GM21737 (cell line): ENCODE results near the gene SEMA6D.
"Not testable (repeated sequence)": the region's sequence is repeated elsewhere in the genome, so short reads cannot be mapped to it uniquely, and the experiment has no call there.

Source experiments
- ATAC-seq: cut with Tn5 transposase; IDR thresholded peaks from one replicate; pipeline ENCODE4 v1.9.1; 2021; ENCODE audit warnings: mild to moderate bottlenecking, moderate library complexity; ENCODE audit not compliant: unreplicated experiment

The SEMA6D gene

DNA sequence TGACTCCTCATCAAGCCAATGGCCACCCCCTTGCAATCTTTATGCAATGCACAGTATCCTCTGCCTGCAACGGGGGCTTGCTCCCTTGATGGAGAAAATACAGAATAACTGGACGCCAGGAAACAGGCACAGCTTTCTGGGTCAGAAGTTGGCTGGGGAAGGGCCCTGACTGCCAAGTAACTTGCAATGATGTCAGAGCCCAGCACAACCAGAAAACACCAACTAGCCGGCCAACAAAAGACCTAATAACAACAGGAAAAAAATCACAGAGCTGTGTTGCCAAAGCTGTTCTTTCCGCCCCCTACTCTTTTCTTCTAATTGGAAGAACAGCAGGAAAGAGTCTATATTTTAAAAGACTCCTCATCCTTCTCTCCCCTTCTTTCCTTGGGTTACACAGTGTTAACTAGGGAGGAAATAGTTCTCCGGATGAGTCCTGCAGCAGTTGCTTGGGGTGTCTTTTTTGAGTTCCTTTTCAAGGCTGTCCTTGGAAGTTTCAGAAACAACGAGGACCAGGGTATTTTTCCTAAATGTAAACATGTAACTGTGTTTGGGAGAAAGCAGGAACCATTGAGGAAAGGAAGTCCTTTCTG, 1.4 kb upstream of the SEMA6D start:
- no peak for ATAC-seq

- no peak for ATAC-seq
These were observed 789 bp upstream of the SEMA6D start for GRCh38 chr15:47716516-47716915.

DNA sequence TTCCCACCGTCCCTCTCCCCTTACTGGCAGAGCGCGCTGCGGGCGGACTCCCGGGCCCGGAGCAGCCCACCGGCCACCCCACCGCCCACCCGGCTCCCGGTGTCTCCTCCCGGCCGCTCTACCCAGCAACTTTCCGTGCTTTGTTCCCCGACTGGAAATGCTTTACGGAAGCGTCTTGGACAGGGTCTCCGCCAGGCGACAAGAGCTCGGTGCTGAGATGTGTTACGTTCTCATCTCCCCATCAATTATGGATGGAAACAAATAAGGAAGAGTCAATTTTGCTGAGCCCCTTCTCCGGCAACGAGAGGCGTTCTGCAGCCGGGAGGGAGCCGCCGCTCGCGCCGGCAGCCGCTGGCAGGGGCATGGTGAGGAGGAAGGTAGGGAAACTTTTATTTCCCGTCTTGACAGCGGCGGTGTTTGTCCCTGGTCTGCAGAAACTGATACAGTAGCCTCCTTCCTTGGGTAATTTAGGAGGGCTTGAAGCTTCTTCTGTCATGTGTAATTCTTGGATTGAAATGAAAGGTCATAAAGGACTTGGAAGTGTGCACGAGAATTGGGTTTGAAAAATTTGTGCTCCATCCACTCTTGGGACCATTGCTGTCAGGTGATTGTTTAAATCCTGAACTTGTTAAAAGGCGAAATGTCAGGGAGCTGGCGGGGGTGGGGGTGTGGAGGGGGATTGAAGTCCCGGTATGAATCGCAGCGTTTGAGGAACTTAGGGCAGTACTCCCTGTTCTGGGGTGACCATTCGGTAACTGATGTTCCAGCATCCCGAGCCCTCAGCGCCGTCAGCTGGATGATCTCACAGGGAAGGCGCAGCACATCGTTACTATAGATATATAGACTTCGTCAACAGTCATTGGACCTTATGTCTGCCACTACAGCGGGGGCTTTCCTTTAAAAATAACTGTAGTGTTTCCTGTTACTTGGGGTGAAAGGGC, 1.5 kb downstream of the SEMA6D start:
- ATAC-seq, result no peak

GRCh38 chr15:47719730-47720129, 2.4 kb downstream of the SEMA6D start:
- ATAC-seq, result no peak

DNA sequence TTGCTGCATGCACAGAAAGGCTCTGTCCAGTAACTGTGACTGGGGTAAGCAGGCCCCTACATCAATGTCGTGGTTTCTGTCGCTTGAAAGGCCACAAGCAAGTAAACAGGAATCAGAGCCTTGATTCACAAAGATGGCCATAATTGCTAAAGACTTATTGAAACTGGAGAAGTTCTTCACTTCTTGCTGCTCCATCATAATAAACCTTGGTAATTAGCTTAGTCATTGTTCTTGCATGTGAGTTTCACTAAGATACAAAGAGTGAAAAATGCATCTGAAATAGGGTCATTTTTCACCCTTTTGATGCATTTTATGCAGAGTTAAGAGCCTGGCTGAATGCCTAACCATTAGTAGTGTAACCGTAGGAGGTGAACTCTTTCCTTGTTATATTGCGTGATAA, 3.2 kb downstream of the SEMA6D start:
- ATAC-seq, result no peak

DNA sequence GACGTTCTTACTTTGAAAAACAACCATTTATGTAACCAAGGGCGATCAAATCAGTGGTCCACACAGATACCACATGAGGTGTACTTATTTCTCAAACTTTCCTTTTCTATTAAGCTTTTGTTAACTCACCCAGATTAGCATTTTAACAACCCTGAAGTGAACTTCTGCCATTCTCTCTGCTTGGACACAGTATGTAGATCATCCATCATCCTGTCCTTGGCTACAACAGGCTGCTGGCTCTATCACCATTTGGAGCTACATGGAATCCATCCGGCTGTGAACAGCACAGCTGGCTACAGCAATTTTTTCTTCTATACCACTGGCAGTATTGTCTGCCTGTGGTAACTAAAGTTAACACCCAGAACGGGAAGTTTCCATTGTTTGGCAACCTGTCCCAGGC, 4.4 kb downstream of the SEMA6D start:
- no peak for ATAC-seq

DNA sequence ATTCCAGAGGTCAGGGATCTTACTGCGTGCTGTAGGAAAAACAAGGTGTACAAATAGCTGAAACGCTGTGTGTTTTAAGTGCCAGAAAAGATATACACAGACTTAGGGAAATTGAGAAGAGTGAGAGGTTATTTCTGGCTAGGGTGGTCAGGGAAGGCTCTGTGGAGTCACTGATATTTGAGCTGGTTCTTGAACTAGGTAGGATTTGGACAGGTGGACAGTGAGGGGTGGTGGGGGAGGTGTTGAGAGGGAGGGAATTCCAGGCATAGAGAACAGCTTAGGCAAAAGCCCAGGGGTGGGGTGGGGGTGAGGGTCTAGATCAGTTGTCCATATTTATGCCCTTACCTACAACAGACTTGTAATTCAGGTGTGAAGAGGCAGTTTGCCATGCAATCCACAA, 7.0 kb downstream of the SEMA6D start:
- ATAC-seq, result no peak

- ATAC-seq, result no peak
These were observed 7.7 kb downstream of the SEMA6D start for GRCh38 chr15:47725051-47725450.

GRCh38 chr15:47725906-47726305, 8.6 kb downstream of the SEMA6D start:
- no peak for ATAC-seq

DNA sequence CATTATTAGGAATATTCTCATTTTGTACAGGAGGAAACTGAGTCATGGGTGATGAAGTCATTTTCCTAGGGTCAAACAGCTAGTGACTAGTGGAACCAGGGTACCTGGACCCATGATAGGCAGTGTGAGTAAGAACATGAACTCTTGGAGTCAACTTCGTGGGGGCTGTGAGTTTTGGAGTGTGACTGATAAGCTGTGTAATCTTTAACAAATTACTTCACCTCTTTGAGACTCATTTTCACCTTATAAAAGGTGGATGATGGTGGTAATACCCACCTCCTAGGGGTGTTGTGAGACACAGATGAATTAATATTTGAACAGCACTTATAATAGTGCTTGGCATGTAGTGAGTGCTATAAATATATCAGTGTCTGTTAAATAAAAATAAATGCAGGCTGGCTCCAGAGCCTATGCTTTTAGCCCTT, 9.1 kb downstream of the SEMA6D start:
- ATAC-seq, result no peak

DNA sequence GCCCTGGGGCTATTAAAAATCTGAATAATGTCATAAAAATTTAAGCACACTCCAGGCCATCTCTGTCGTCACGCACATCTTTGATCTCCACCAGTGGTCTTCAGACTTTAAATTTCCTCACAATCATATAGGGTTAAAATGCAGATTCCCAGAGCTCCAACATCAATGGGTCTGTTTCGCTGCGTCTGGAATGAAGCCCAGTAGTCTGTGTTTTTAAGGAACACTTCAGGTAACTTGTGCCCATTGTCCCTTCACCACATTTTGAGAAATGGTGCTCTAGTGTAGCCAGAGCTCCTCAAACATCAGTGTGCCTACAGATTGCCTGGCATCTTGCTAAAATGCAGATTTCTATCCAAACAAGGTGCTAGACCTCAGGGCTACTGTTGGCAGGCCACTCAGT, 9.8 kb downstream of the SEMA6D start:
- ATAC-seq, result no peak

DNA sequence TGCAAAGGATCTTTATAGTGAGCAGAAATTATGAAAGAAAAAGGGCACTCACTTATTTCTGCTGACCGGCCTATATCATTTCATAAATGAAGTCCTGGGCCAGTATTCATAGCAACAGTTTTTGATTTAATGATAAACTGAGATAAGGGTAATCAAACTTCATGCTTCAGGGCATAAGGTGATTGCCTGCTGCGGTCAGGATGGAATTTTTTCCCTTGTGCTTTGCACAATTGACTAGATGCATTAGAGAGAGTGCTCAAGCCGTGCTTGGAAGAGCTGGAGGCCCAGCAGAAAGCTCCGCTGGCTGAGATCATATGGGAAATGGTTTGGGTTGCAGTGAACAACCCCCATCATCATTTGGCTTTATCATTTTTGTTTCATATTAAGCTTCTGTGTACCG, 10.4 kb downstream of the SEMA6D start:
- ATAC-seq, result no peak

DNA sequence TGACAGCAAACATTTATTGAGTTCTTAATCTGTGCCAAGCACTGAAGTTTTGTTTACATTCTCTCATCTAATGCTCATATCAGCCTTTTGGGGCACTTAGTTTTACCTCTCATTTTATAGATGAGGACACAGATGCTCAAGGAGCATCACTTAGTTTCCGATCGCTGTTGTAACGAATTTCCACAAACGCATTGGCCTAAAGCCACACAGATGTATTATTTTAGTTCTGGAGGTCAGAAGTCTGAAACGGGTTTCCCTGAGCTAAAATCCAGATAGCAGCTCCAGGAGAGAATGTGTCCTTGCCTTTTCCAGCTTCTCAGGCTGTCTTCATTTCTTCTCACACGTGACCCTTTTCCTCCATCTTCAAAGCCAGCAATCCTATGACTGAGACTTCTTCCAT, 11.1 kb downstream of the SEMA6D start:
- no peak for ATAC-seq

GRCh38 chr15:47728886-47729285, 11.6 kb downstream of the SEMA6D start:
- no peak for ATAC-seq

DNA sequence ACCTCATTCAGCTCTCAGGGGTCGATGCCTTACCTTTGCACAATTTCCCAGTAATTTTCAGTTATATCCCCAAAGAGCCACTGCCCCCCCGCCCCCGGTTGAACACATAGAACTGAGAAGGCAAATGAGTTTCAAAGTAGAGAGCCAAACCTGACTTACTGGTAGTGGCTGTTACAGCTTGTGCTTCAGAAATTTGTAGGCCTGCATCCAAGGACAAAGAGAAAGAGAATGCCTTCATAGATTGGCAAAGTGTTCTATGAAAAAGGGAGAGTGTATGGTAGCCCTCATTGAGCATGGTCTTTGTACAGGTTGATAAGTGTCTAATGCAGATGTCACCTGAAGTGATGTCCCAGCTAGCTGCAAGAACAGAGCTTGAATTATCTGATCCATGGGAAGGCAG, 13.9 kb downstream of the SEMA6D start:
- no peak for ATAC-seq

DNA sequence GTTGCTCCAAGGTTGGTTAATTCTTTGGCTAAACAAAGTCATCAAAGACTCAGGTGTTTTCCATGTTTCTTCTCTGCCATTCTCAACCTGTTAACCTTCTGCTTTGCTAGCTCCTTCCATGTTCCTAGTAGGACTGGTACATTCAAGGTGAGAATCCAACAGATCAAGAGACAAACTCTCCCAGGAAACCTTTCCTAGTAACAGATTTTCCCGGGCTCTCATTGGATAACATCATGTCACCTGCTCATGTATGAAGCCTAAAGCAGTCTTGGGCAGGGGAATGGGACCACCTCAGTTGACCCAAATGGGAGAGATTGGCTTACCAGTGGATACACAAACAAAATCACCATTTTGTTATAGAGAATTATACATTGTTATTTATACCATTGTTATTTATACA, 14.9 kb downstream of the SEMA6D start:
- ATAC-seq, result no peak

- ATAC-seq, result no peak
These were observed 15.8 kb downstream of the SEMA6D start for GRCh38 chr15:47733085-47733484.

GRCh38 chr15:47736143-47736786, 19.0 kb downstream of the SEMA6D start:
- no peak for ATAC-seq

- no peak for ATAC-seq
These were observed 20.2 kb downstream of the SEMA6D start for GRCh38 chr15:47737477-47737876.

- ATAC-seq, result not testable (repeated sequence)
These were observed 21.0 kb downstream of the SEMA6D start for GRCh38 chr15:47738144-47738825.

DNA sequence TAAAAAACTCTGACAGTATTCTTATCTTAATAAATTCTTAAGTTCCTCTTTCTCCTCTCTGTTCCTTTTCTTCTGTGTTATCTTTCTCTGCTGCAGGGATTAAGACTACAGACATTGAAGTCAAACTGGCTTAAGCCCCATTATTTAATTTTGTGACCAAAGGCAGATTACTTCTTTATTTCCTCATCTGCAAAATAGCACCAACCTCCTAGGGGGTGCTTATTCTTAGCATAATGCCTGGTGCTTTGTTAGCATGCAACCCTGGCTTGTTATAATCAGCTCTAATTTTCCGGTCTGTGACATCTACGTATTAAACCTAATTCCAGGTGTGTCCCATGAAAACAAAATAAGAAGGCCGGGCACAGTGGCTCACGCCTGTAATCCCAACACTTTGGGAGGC, 23.8 kb downstream of the SEMA6D start:
- ATAC-seq, result no peak
